GM12878 (cell line): ENCODE results near the gene PRKCQ. TPM values are rescaled to one million over a fixed set of nuclear protein-coding genes. Genes with fewer than 3 reads are reported as not detected.

Experiments used
- ATAC-seq: fragments of 200-7000 bp; cut with Tn5 transposase; 3 replicates; pipeline ENCODE4 v1.9.1; 2020; ENCODE audit warnings: mild to moderate bottlenecking, moderate library complexity
- BruUV-seq: library from RNA; stranded (reverse); fragments of 400-500 nt; replicated peaks from 2 replicates; lab custom pipeline; 2021; lab: Mats Ljungman, UMichigan
- CTCF ChIA-PET: fragments of 300-600 bp; sonication (Branson Sonifier 250); formaldehyde crosslinking; extraction: SDS; loops from one replicate; lab custom pipeline; 2021; ENCODE audit warnings: inconsistent platforms; lab: Yijun Ruan, JAX
- POLR2A ChIA-PET: fragments of 350-600 bp; formaldehyde crosslinking; extraction: SDS; loops from one replicate; lab custom pipeline; 2021; ENCODE audit warnings: inconsistent platforms; lab: Charles Lee
- RAD21 ChIA-PET: fragments of 300-600 bp; sonication (Branson Sonifier 250); formaldehyde crosslinking; loops from one replicate; lab custom pipeline; 2023; ENCODE audit warnings: antibody characterized with exemption; ENCODE audit not compliant: unreplicated experiment; lab: Charles Lee
- SMC1A ChIA-PET: fragments of 300-600 bp; sonication (Branson Sonifier 250); formaldehyde crosslinking; loops from one replicate; lab custom pipeline; 2023; ENCODE audit not compliant: unreplicated experiment, uncharacterized antibody; lab: Charles Lee
- DNase-seq: peaks from one replicate; pipeline ENCODE4 v3.0.0-alpha.2; 2011; ENCODE audit warnings: low read depth, low spot score
- FAIRE-seq: peaks from 3 replicates; lab custom pipeline; 2011; peaks lifted over from hg19 to GRCh38; lab: Jason Lieb, UNC
- H2AFZ ChIP-seq: 2 replicates; pipeline ENCODE4 v1.6.0; 2011; ENCODE audit warnings: low read depth, low read length, control low read depth; ENCODE audit not compliant: control insufficient read depth
- H3K27ac ChIP-seq: 2 replicates; pipeline ENCODE4 v1.5.1; 2011; ENCODE audit warnings: control low read depth; ENCODE audit not compliant: control insufficient read depth, insufficient read depth
- H3K27me3 ChIP-seq, 2 experiments: replicated peaks in 1 of 2; 2 replicates each; pipeline versions ENCODE4 v1.6.0 to v1.6.1; 2011; ENCODE audit warnings: low read length in 1 of 2; ENCODE audit not compliant: control insufficient read depth in 2 of 2, insufficient read depth in 2 of 2
- H3K36me3 ChIP-seq, 2 experiments: 2 replicates each; pipeline ENCODE4 v1.5.1; 2011; ENCODE audit warnings: low read length in 1 of 2; ENCODE audit not compliant: control insufficient read depth in 2 of 2, insufficient read depth in 2 of 2
- H3K4me1 ChIP-seq: 2 replicates; pipeline ENCODE4 v1.6.1; 2011; ENCODE audit warnings: mild to moderate bottlenecking, low read length, moderate library complexity, mixed read lengths; ENCODE audit not compliant: control insufficient read depth, insufficient read depth
- H3K4me2 ChIP-seq: 2 replicates; pipeline ENCODE4 v1.6.0; 2011; ENCODE audit warnings: control low read depth; ENCODE audit not compliant: control insufficient read depth, insufficient read depth
- H3K4me3 ChIP-seq: fragments of 200-600 bp; sonication (generic); 2 replicates; pipeline ENCODE4 v1.5.1; 2016
- H3K79me2 ChIP-seq: 2 replicates; pipeline ENCODE4 v1.6.0; 2011; ENCODE audit warnings: low read length; ENCODE audit not compliant: control insufficient read depth, insufficient read depth
- H3K9ac ChIP-seq: 2 replicates; pipeline ENCODE4 v1.8.0; 2011; ENCODE audit warnings: low read length, control low read depth, mixed read lengths; ENCODE audit not compliant: control insufficient read depth, insufficient read depth
- H3K9me3 ChIP-seq: replicated peaks from 3 replicates; pipeline ENCODE4 v1.5.1; 2011; ENCODE audit warnings: mild to moderate bottlenecking, low read length; ENCODE audit not compliant: control insufficient read depth, insufficient read depth
- H4K20me1 ChIP-seq: 2 replicates; pipeline ENCODE4 v1.6.0; 2011; ENCODE audit not compliant: control insufficient read depth, insufficient read depth
- CUX1 ChIP-seq: IDR thresholded peaks from 2 replicates; pipeline ENCODE4 v1.6.1; 2012; ENCODE audit warnings: improper control_type of control experiment, low read depth, low read length; ENCODE audit not compliant: insufficient replicate concordance
- HCFC1 ChIP-seq: fragments of 150-350 bp; IDR thresholded peaks from 2 replicates; pipeline ENCODE4 v1.6.1; 2014; ENCODE audit warnings: low read length
- KAT2A ChIP-seq: conservative IDR thresholded peaks from 2 replicates; pipeline ENCODE4 v1.6.1; 2011; ENCODE audit warnings: low read depth, low read length; ENCODE audit not compliant: control insufficient read depth
- MYC ChIP-seq: IDR thresholded peaks from 2 replicates; pipeline ENCODE4 v1.6.1; 2011; ENCODE audit warnings: mild to moderate bottlenecking, low read length, moderate library complexity, inconsistent platforms; ENCODE audit not compliant: insufficient read depth, insufficient replicate concordance, insufficient read length, severe bottlenecking
- PAX8 ChIP-seq: fragments of 450-650 bp; IDR thresholded peaks from 2 replicates; pipeline ENCODE4 v1.6.1; 2017; ENCODE audit warnings: mild to moderate bottlenecking, moderate library complexity
- PRDM15 ChIP-seq: fragments of 450-650 bp; formaldehyde crosslinking; IDR thresholded peaks from 2 replicates; pipeline ENCODE4 v1.4.0; 2020; ENCODE audit warnings: mild to moderate bottlenecking, moderate library complexity
- TAF1 ChIP-seq: IDR thresholded peaks from 2 replicates; pipeline ENCODE4 v1.6.1; 2011; ENCODE audit warnings: mild to moderate bottlenecking, low read depth, low read length, borderline replicate concordance
- WRNIP1 ChIP-seq: IDR thresholded peaks from 2 replicates; pipeline ENCODE4 v1.6.1; 2011; ENCODE audit warnings: low read depth, low read length, improper control_type of control experiment, borderline replicate concordance
- YBX1 ChIP-seq: fragments of 450-650 bp; IDR thresholded peaks from 2 replicates; pipeline ENCODE4 v1.6.1; 2016; ENCODE audit warnings: antibody characterized with exemption
- ZBTB40 ChIP-seq: fragments of 450-650 bp; IDR thresholded peaks from 2 replicates; pipeline ENCODE4 v1.6.1; 2016; ENCODE audit warnings: mild to moderate bottlenecking, moderate library complexity, borderline replicate concordance
- WGBS: methylation state at CpG from one replicate; pipeline ENCODE4 v1.1.6; 2016; ENCODE audit warnings: low lambda C conversion rate; ENCODE audit not compliant: insufficient replicate concordance, insufficient coverage; ENCODE audit errors: missing lambda C conversion rate; 5-methylcytosine and 5-hydroxymethylcytosine counted together
- in situ Hi-C: fragments of 300-500 bp; cut with MboI; formaldehyde crosslinking; loops from 9 replicates; pipeline ENCODE4 v1.14.3; 2018; ENCODE audit warnings: mixed read lengths
- intact Hi-C: fragments of 100-400 bp; cut with micrococcal nuclease; formaldehyde crosslinking; loops from one replicate; pipeline ENCODE4 v1.14.2; 2022; ENCODE audit not compliant: unreplicated experiment
- polyA plus RNA-seq, 11 experiments: library from polyadenylated mRNA; depleted of rRNA in 4 of 11; unstranded in 6 of 11; stranded (reverse) in 5 of 11; fragments of >200 nt; fragmentation: Nextera tagmentation in 4 of 11; fragmentation: Illumina TruSeq in 1 of 11; extraction: Ambion mirVana in 4 of 11; extraction: Trizol in 1 of 11; gene quantifications; 1 replicate in 1 of 11; 2 replicates in 10 of 11; pipeline versions ENCODE4 v1.2.1 to v1.2.3, GENCODE V29; 2011 to 2016; ENCODE audit warnings: inconsistent platforms in 2 of 11, missing spikeins in 2 of 11, low read depth in 1 of 11
- total RNA-seq, 4 experiments: library from RNA; depleted of rRNA in 3 of 4; stranded (reverse); fragments of >200 nt in 3 of 4; fragmentation: Illumina TruSeq in 1 of 4; extraction: Trizol in 1 of 4; gene quantifications; 2 replicates each; pipeline versions ENCODE4 v1.2.1 to v1.2.3, GENCODE V29; 2013 to 2021

PRKCQ gene
- total and polyA plus RNA-seq, 10 of the 15 experiments (the other 5 are each of a cell fraction or from before 2014, with no cell fraction given): 0.26 to 8.9 (median 0.98) TPM

- H3K79me2 ChIP-seq: no peaks in the 10 kb centered on the region
- H3K27ac ChIP-seq: no peak overlapping the region
- peaks cover 0 to 5% of the 10 kb centered on the region in 2 experiments; a peak in 2 of 4 replicates for H3K27me3 ChIP-seq
- ChIA-PET CTCF (interaction anchor here (0.6 to 8.5 kb wide), 3 partner anchors 10 to 276 kb away, joined by 3 to 217 read pairs (median 5); partner anchors contain the start of gene PFKFB3), SMC1A (interaction anchor here (1.0 to 10.6 kb wide), 5 partner anchors 10 to 193 kb away, joined by 3 to 138 read pairs (median 4); partner anchors contain the start of gene PFKFB3), RAD21 (interaction anchor here (0.9 to 4.0 kb wide), 4 partner anchors 10 to 309 kb away, joined by 3 to 12 read pairs (median 4); partner anchors contain the start of gene PFKFB3), POLR2A (interaction anchor here (0.7 kb wide), 1 partner anchor 64 kb away, joined by 4 read pairs; no protein-coding TSS in a partner anchor)
- no peaks in the 10 kb centered on the region for H3K36me3 ChIP-seq
- no TSS peak for BruUV-seq
- no peaks in the 10 kb centered on the region for H4K20me1 ChIP-seq
- no peak for FAIRE-seq
- in situ Hi-C loops: no loop called here
- DNase-seq: no peak
- no peak overlapping the region for H3K4me3 ChIP-seq
- no peak overlapping the region for H3K9ac ChIP-seq
- intact Hi-C loops: no loop called here
- H2AFZ ChIP-seq: no peak overlapping the region
- no peaks in the 10 kb centered on the region; the same call in 2 of the 3 replicates for H3K9me3 ChIP-seq
- no peak for ATAC-seq
- WGBS: 69% methylated on average over 4 of the region's 4 CpGs
- no peak overlapping the region for H3K4me2 ChIP-seq
- no peaks in the 10 kb centered on the region for H3K4me1 ChIP-seq
- TF ChIP-seq PRDM15 (CRISPR knock-in tag): no peak
- TF ChIP-seq YBX1: no peak
- no peak for TF ChIP-seq CUX1
- TF ChIP-seq ZBTB40: no peak
- no peak for TF ChIP-seq KAT2A
- no peak for TF ChIP-seq HCFC1
- no peak for TF ChIP-seq MYC
- TF ChIP-seq WRNIP1: no peak
- TF ChIP-seq PAX8: no peak
- TF ChIP-seq TAF1: no peak
Observed at GRCh38 chr10:6396226-6396625, 183.8 kb downstream of the PRKCQ start.
